GM21619 (cell line): ENCODE results near the gene ZNHIT3.
A peak's percentile ranks its signal among the peaks of the same experiment; 100 is the strongest.
"Not testable (repeated sequence)": the region's sequence is repeated elsewhere in the genome, so short reads cannot be mapped to it uniquely, and the experiment has no call there.

Source experiments
- ATAC-seq: cut with Tn5 transposase; IDR thresholded peaks from one replicate; pipeline ENCODE4 v1.9.1; 2021; ENCODE audit not compliant: unreplicated experiment

The ZNHIT3 gene

GRCh38 chr17:36486204-36487194 is at the start of gene ZNHIT3:
Gene ZNHIT3 (plus strand): TSS chr17:36486681. CDS start chr17:36486700, 19 bp downstream.
- peak; percentile 85 for ATAC-seq

GRCh38 chr17:36441792-36442191 is 44.7 kb upstream of the ZNHIT3 start:
- not testable (repeated sequence) for ATAC-seq

- ATAC-seq: no peak
These were observed 42.7 kb upstream of the ZNHIT3 start for GRCh38 chr17:36443777-36444176.

- ATAC-seq: not testable (repeated sequence)
These were observed 36.5 kb upstream of the ZNHIT3 start for GRCh38 chr17:36449997-36450396.

- not testable (repeated sequence) for ATAC-seq
These were observed 33.6 kb upstream of the ZNHIT3 start for GRCh38 chr17:36452888-36453287.

GRCh38 chr17:36457701-36458100 is 28.8 kb upstream of the ZNHIT3 start:
- not testable (repeated sequence) for ATAC-seq

- ATAC-seq: no peak
These were observed 27.4 kb upstream of the ZNHIT3 start for GRCh38 chr17:36459045-36459444.

GRCh38 chr17:36459601-36460000 is 26.9 kb upstream of the ZNHIT3 start:
- ATAC-seq: no peak

- no peak for ATAC-seq
These were observed 26.1 kb upstream of the ZNHIT3 start for GRCh38 chr17:36460265-36460937.

- ATAC-seq: no peak
These were observed 25.0 kb upstream of the ZNHIT3 start for GRCh38 chr17:36461330-36462110.

GRCh38 chr17:36463916-36464764 is 22.3 kb upstream of the ZNHIT3 start:
- ATAC-seq: no peak

GRCh38 chr17:36464765-36465088 is 21.8 kb upstream of the ZNHIT3 start:
- no peak for ATAC-seq

GRCh38 chr17:36468903-36469635 is 17.4 kb upstream of the ZNHIT3 start:
- no peak for ATAC-seq

GRCh38 chr17:36469733-36470132 is 16.7 kb upstream of the ZNHIT3 start:
- ATAC-seq: no peak

GRCh38 chr17:36470499-36470898 is 16.0 kb upstream of the ZNHIT3 start:
- ATAC-seq: no peak

GRCh38 chr17:36474571-36474970 is 11.9 kb upstream of the ZNHIT3 start:
- no peak for ATAC-seq

GRCh38 chr17:36475346-36475970 is 11.0 kb upstream of the ZNHIT3 start:
- ATAC-seq: no peak

- no peak for ATAC-seq
These were observed 4.7 kb upstream of the ZNHIT3 start for GRCh38 chr17:36481829-36482228.
